GM19099 (cell line): ENCODE data around the gene CDK9.

Experiments
- POLR2A ChIP-seq: IDR thresholded peaks from 3 replicates; pipeline ENCODE4 v1.6.1; 2011; ENCODE audit warnings: low read depth; ENCODE audit not compliant: insufficient read length; ENCODE audit errors: extremely low read depth

The CDK9 gene

DNA sequence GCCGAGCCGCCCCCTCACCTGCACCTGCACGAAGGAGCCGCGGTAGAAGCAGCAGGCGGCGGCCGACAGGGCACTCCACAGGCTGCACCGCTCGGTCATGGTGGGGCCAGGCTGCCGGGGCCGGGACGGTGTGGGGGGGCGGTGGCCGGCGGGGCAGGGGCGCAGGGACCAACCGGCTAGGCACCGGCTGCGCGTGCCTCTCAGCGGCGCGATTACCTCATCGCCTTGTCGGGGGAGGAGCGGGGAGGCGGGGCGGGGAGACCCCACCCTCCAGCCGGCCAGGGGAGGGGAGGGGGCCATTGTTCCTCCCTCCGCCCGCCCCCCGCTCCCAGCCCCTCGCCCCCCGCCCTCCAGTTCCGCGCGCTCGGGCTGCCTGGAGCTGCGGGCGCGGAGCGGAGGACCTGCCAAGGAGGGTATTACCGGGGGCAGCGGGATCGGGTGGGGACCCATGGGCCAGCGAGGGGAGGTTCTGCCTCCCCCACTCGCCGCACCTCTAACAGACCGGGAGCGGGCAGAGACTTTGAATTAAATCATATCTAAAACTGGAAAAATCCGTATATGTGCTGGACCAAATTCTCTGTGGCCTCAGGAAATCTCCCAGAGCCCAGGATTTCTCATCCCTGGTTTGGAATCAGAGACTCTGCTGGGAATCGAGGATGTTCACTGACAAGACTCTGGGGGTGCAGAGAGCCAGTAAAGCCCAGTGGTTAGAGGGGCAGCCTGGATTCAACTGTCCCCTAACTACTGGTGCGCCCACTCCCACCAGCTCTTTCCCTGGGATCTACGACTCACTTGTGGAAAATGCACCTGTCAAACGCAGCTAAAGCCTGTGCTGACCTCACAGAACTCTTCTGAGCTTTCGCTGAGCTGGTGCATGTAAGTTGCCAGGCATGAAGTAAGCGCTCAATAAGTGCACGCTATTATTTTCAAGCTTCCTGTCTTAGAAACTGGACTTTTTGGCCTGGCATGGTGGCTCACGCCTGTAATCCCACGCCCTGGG lies 30.5 kb upstream of the CDK9 start:
- no peak for TF ChIP-seq POLR2A

DNA sequence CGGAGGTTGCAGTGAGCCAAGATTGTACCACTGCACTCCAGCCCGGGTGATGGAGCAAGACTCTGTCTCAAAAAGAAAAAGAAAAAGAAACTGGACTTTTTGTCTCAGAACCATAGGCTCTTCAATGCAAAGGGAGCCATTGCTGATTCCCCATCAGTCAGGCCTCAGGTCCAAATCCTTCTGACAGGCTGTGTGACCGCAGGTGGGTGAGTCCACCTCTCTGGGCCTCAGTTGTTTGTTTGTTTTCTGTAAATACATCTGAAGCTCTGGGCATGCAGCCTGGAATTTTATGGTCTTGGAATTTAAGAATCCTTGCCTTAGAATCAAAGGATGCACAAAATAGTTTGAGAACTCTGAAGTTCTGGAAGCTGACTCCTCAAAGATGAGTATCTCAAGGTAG lies 29.6 kb upstream of the CDK9 start:
- TF ChIP-seq POLR2A: no peak

DNA sequence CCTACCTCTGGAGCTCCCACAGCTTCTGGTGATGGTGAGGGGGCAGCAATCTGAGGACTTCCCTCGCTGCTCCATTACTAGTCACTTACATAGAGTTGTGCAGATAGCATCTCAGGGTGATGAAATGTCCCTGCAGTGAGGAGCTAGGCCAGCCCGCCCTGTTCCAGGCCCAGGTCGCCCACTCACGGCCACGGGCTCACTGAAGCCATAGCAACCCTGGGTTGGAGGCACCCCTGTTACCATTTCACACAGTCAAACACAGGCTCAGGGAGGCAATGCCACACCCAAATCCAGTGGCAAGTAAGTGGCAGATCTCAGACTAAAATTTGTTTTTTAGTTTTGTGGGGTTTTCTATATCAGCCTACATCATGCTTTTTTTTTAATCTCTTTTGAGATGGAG lies 27.0 kb upstream of the CDK9 start:
- no peak for TF ChIP-seq POLR2A

DNA sequence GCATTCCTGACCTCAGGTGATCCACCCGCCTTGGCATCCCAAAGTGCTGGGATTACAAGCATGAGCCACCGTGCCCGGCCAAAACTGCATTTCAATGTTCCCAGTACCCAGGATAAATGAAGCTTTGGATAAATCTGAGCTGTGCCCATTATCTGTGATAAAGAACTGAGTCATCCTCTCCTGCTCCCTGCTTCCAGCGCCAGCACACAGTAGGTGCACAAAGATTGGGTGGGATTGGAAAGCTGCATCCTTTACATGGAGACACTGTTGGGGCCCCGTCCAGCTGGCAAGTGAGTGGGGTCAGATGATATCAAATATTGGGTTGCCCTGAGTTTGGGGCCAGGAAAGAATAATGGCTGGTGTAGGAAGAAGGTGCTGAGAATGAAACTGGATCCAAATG lies 24.8 kb upstream of the CDK9 start:
- no peak for TF ChIP-seq POLR2A

DNA sequence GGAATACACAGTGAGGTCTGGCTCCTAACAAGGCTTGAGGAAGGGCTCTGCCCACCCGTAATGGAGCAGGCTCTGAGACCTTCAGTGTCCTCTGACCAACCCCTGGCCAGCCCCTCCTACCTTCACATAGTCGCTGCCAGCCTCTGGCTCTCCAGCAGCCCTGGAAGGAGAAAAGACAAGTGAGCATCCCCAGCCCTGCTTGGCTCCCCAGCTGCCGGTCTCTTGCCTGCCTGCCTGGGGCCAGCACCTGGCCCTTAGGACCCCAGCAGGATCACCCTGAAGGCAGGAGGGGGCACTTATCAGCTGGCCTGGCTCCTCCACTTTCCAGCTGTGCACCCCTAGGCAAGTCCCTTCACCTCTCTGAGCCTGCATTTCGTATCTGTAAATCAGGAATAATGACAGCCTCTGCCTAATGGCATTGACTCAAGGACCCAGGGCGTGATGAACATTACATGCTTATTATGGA lies 24.3 kb upstream of the CDK9 start:
- no peak for TF ChIP-seq POLR2A

DNA sequence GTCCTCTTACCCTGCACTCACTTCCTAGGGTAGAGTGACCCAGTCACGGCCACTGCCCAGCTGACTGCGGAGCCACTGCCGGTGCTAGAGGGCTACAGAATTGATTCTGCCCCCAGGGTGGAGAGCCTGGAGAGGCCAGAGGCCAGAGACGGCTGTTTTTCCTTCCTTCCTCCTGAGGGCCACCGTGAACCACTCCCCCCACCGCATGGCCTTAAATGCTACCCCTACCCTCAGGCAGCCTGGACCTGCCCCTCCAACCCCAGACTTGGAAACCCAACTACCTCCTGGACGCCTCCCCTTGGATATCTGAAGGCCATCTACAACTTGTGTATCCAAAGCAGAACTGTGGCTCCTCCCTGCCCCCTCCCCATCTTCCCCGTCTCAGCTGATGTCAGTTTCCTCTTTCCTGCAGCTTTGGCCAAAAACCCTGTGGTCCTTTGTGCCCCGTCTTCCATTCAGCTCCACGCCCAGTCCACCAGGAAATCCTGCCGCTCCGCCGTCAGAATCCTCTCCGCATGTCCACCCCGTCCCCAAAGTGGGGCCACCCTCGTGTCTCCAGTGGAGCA lies 23.6 kb upstream of the CDK9 start:
- TF ChIP-seq POLR2A: no peak

DNA sequence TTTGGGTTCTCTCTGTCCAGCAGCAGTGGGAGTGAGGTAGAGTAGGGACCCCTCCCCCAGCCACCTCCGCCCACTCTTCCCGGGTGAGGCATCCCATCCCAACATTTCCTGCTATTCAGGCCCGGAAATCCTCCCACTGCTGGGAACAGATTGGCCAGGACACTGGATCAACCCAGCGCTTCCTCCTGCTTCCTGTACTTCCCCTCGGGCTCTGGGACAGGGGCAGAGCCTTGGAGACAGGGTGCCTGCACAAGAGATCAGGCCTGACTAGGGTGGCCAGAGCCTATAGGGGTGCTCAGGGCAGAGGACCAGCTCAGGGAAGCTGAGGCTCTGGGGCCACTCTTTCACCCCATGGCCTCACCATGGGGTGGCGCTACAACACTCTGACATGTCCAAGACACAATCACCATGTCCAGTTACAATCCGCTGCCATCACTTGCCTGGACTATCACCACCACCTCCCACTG lies 21.9 kb upstream of the CDK9 start:
- no peak for TF ChIP-seq POLR2A

DNA sequence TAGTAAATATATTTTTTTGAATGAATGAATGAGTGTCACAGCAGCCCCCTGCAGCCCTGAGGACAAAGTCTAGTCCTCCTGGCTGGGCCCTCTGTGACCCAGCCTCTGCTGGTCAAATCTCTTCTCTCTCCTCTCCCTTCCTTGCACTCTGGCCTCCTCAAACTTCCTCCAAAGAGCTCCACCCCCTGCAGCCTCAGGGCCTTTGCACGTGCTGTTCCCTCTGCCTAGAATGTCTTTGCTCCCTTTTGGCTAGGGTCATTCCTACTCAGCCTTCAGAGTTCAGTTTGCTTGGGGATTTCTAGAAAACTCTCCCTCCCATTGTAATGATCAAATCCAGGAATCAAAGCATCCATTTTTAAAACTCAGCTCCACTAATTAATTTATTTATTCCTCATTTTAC lies 20.4 kb upstream of the CDK9 start:
- no peak for TF ChIP-seq POLR2A

DNA sequence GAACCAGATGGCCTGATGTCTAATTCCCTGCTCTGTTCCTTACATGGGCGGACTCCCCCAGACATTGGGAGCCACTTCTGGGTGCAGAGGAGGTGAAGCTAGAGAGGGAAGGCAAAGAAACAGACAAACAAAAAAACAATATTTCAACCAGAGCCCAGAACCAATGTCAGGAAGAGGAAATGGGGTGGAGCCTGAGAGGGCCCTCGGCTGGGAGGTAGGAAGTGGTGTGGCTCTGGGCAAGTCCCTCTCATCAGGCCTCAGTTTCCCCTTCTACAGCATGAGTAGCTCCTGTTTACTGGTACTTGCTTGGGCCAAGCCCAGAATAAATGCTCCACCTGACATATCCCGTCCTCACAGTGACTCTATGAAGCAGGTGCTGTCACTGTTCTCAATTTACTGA lies 18.4 kb upstream of the CDK9 start:
- TF ChIP-seq POLR2A: no peak

DNA sequence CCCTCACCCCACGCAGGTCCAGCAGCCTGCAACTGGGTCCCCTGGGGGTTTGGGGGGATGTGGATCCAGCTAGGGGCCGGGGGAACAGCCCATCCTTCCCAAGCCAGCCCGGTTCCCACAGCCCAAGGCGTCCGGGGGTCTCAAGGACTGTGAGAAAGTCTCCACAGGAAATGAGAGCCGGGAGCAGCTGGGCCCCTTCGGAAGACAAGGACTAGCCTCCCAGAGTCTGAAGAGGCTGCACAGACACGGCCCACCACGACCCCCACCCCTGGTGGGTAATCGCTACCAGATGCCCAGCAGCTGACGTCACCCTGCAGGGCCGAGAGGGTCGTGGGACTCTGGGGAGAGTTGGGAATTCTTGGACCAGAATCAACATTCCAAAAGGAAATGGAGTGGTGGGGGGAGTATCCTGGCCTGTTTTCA lies 17.9 kb upstream of the CDK9 start:
- no peak for TF ChIP-seq POLR2A

DNA sequence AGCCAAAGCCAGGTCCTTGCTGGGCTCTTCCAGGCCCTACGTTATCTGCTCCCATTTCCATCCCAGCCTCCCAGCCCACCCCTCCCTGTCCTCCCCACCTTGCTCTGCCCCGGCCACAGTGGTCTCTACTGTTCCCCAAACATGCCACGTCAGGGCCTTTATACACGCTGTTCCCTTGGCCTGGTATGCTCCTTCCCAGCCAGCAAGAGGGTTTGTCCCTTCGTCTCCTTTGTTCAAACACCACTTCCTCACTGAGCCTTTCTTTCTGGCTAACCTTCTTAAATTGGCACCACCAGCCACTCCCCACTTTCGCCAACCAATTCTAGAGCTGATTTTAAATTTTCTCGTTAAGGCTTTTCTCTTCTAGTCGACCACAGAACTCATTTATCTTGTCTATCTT lies 17.1 kb upstream of the CDK9 start:
- TF ChIP-seq POLR2A: no peak

DNA sequence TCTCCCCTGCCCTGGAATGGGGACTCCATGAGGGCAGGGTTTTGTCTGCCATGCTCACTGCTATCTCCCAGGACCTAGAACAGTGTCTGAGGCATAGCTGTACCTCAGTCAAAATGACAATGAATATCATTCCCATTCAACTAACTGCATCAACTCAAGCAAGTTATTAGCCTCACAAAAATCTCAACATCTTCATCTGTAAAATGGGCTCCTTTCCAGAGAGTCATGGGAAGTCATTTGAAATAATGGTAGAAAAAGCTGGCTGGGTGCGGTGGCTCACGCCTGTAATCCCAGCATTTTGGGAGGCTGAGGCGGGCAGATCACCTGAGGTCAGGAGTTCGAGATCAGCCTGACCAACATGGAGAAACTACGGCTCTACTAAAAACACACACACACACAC lies 16.7 kb upstream of the CDK9 start:
- TF ChIP-seq POLR2A: no peak

DNA sequence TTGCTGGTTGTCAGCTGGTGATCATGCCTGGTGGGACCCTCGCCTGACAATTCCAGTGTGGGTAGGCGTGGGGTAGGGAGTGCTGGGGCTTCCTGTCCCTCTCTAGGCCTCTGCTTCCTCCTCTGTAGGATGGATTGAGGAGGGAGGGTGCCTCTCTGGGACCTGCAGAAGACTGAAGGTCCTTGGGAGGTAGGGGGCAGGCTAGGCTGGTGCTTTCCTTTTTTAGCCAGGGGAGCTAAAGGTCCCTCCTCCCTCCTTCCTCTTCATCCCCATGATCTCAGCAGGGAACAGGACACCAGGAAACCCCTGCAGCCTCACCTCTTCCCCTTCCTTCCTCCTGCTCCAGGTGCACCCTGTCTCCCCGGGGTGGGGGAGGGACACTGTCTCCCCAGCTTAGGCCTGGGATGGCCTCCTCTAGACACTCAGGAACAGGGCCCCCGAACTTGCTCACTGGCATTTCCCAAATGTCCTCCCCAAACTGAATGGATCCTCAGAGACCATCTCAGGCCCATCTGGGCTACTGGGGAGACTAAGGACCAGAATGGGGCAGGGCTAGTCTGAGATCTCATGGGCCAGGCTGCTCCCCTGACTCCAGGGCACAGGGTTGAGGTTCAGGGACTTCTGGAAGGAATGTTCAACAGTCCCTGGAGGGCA lies 15.8 kb upstream of the CDK9 start:
- TF ChIP-seq POLR2A: no peak

DNA sequence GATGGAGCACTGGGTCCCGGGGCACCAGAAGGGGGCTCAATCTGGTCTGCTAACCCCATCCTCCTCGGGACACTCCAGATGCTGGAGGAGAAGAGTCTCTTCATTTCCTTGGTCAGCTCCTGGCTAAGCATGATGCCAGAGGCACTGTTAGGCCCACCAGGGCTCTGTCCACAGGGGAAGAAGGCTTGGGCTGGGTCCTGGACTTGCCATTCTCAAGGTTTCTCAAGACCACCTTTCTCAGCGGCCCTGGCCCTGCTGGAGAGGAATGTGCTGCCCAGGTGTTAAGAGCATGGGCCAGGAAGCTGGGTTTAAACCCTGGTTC lies 15.3 kb upstream of the CDK9 start:
- no peak for TF ChIP-seq POLR2A

DNA sequence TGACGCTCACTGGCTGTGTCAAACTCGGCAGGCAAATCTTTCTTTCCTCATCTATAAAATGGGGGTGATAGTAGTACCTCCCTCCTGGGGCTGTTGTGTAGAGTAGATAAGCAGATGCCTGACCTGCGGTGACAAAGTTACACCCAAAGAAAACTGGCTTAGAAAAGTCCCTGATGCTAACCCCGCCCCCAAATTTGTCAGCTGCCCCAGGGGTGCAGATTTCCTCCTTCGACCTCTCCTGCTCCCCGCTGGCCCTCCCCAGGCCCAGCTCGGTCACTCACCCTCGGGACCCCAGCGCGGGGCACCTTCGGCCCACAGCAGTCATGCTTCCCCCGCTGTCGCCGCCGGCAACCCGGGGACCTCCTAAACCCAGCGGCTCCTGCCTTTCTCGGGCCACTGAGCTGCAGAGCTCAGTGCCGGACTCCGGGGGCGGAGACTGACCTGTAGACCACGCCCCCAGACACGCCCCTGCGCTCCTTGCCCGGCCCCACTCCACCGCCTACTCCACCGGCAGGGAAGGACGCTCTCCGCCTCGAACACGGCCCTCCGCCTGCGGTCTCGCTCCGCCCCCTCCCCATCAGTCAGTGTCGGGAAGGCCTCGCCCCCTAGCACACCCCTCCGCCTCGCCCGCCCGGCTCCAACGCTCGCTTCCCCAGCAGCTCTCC lies 14.8 kb upstream of the CDK9 start:
- TF ChIP-seq POLR2A: peak; percentile 22
